ENCODE results near the gene MRGPRD. TPM values are rescaled to one million over a fixed set of nuclear protein-coding genes. Genes with fewer than 3 reads are reported as not detected.
"Not testable (repeated sequence)": the region's sequence is repeated elsewhere in the genome, so short reads cannot be mapped to it uniquely, and the experiment has no call there.

The MRGPRD gene
- total RNA-seq, 2 donors from 2014 or later: not detected

DNA sequence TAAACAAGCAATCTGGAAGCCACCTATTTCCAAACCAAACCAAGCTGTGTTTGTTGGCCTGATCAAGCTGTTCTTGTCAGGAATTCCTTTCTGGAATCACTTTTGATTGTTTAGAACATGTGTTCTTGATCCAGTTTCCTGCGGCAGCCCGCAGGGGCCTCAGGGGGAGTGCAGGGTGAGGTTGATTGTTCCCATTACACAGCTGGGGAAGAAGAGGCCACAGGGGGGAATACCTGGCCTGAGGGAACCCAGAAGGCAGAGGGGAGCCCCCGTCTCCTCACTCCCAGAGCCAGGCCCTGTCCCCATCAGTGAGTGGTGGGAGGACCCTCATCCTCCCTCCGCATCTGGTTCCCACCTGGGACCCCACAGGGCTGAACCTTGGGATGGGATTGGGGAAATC, 4.2 kb downstream of the MRGPRD start:
- peaks cover 6 to 7% of the 10 kb centered on the region in 2 donors for H3K27me3 Mint-ChIP-seq
- DNase-seq (ENCODE audit: low spot score): no peak

GRCh38 chr11:68976095-68976494, 4.7 kb downstream of the MRGPRD start:
- Mint-ChIP-seq H3K36me3 (no peaks in the 10 kb centered on the region), H3K27ac (no peak overlapping the region), H3K27me3 (peaks cover 6 to 10% of the 10 kb centered on the region in 2 donors), H3K4me3 (no peak overlapping the region), H3K4me1 (ENCODE audit: low read depth in 2 of 2) (no peaks in the 10 kb centered on the region), H3K9me3 (no peaks in the 10 kb centered on the region)
- DNase-seq (ENCODE audit: low spot score) (no peak), ATAC-seq (no peak)

More for the DNA sequence above, 4.2 kb downstream of the MRGPRD start:
- no peaks in the 10 kb centered on the region for H3K4me1 Mint-ChIP-seq (ENCODE audit: low read depth in 2 of 2)
- ATAC-seq: no peak
- no peaks in the 10 kb centered on the region for H3K36me3 Mint-ChIP-seq
- no peak overlapping the region for H3K27ac Mint-ChIP-seq
- no peaks in the 10 kb centered on the region for H3K9me3 Mint-ChIP-seq
- no peak overlapping the region for H3K4me3 Mint-ChIP-seq

- no peak overlapping the region for H3K27ac Mint-ChIP-seq
- no peaks in the 10 kb centered on the region for H3K9me3 Mint-ChIP-seq
- H3K36me3 Mint-ChIP-seq: no peaks in the 10 kb centered on the region
- H3K4me3 Mint-ChIP-seq: no peak overlapping the region
- H3K4me1 Mint-ChIP-seq (ENCODE audit: low read depth in 2 of 2): no peaks in the 10 kb centered on the region
- peak; percentile 77 to 78 for ATAC-seq
- no peak for DNase-seq (ENCODE audit: low spot score)
- H3K27me3 Mint-ChIP-seq: peaks cover 0 to 6% of the 10 kb centered on the region in 2 donors
Measured at GRCh38 chr11:68974421-68975194, 6.2 kb downstream of the MRGPRD start.

DNA sequence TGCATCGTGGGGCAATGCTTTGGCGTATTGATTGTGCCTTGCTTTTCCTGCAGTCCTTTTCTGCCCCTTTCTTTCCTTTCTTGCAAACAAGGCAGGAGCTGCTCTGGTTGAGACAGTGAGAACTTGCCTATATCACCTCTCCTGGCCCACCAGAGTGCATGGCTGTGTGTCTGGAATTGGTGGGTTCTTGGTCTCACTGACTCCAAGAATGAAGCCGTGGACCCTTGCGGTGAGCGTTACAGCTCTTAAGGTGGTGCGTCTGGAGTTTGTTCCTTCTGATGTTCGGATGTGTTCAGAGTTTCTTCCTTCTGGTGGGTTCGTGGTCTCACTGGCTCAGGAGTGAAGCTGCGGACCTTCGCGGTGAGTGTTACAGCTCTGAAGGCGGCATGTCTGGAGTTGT, 7.1 kb downstream of the MRGPRD start:
- H3K27ac Mint-ChIP-seq; H3K9me3 Mint-ChIP-seq; H3K27me3 Mint-ChIP-seq; H3K4me1 Mint-ChIP-seq (ENCODE audit: low read depth in 2 of 2); H3K4me3 Mint-ChIP-seq; DNase-seq (ENCODE audit: low spot score); H3K36me3 Mint-ChIP-seq; ATAC-seq: not testable (repeated sequence)

- ATAC-seq (no peak), DNase-seq (ENCODE audit: low spot score) (no peak)
- H3K4me1 Mint-ChIP-seq (ENCODE audit: low read depth in 2 of 2): no peaks in the 10 kb centered on the region
- H3K27me3 Mint-ChIP-seq: peaks cover 7 to 8% of the 10 kb centered on the region in 2 donors
- no peak overlapping the region for H3K27ac Mint-ChIP-seq
- no peaks in the 10 kb centered on the region for H3K9me3 Mint-ChIP-seq
- H3K36me3 Mint-ChIP-seq: no peaks in the 10 kb centered on the region
- no peak overlapping the region for H3K4me3 Mint-ChIP-seq
Measured at GRCh38 chr11:68973219-68973618, 7.6 kb downstream of the MRGPRD start.

DNA sequence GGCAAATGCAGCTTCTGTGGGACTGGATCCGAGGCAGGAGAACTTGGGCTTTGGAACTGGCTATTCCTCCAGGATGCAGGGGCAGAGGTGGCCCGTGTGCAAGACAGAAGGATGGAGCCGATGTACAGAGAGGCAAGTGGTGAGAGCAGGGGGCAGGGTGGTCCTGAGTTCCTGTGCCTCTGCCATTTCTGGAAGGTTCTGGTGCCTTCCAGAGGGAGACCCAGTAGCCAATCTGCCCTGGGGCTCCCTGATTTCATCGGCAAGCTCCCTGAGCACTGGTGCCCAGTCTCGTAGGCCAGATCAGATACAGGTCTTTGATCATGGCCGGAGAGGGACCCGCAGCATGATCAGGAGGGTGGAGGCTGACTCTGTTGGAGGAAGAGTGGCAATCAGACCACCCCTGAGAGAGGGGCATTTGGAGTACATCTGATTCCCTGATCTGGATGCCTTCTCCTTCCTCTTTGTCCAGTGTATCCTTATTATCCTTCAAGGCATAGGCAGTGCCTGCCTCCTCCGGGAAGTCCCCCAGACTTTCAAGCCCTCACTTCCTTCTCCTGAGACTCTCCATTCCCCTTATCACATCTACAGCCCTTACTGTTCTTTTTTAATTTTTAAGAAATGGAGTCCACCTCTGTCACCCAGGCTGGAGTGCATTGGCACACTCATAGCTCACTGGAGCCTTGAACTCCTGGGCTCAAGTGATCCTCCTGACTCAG, 9.7 kb downstream of the MRGPRD start:
- Mint-ChIP-seq H3K27ac (no peak overlapping the region), H3K4me1 (ENCODE audit: low read depth in 2 of 2) (no peaks in the 10 kb centered on the region), H3K27me3 (peaks cover 11 to 13% of the 10 kb centered on the region in 2 donors), H3K36me3 (no peaks in the 10 kb centered on the region), H3K9me3 (no peaks in the 10 kb centered on the region), H3K4me3 (no peak overlapping the region)
- ATAC-seq: no peak
- DNase-seq (ENCODE audit: low spot score): no peak

- H3K4me3 Mint-ChIP-seq: no peak overlapping the region
- ATAC-seq (no peak), DNase-seq (ENCODE audit: low spot score) (no peak)
- no peak overlapping the region for H3K27ac Mint-ChIP-seq
- no peaks in the 10 kb centered on the region for H3K36me3 Mint-ChIP-seq
- no peaks in the 10 kb centered on the region for H3K9me3 Mint-ChIP-seq
- H3K4me1 Mint-ChIP-seq (ENCODE audit: low read depth in 2 of 2): no peaks in the 10 kb centered on the region
- peaks cover 11 to 13% of the 10 kb centered on the region in 2 donors for H3K27me3 Mint-ChIP-seq
Measured at GRCh38 chr11:68969386-68969785, 11.4 kb downstream of the MRGPRD start.

DNA sequence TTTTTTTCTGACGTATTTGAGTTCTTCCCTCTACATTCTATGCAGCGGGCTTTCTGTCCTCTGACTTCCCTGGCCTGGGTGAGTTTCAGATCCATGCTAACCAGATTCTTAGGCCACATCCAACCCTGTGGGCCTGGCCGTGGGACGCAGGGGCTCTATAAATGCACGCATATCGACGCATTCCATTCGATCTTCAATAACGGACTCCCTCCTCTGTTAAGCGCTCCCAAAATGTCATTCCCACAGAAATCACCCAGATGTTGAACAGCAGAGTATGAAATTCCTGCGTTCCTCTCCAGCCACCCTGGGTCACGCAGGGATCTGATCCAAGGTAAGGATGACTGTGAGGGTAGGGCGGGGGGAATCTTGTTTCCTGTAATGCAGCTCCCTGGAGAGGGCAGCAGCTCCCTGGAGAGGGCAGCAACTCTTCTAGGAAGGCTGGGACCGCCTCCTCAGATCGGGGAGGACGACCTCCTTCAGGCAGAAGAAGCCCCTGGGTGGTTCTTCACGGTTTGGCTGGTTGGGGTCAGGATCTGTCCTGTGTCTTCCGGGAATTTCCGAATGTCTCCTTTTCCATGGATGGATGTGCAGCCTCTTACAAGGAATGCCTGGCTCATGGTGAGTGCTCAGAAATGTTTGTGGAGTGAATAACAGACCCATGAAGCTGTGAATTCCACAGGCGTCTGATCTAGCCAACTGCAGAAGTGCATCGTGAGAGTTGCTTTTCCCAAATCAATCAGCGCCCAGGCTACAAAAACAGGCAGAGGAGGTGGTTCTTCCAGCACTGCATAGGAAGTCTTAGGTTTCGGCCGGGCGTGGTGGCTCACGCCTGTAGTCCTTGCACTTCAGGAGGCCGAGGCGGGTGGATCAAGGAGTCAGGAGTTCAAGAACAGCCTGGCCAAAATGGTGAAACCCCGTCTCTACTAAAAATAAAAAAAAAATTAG, 12.2 kb downstream of the MRGPRD start:
- H3K4me3 Mint-ChIP-seq: no peak overlapping the region
- no peaks in the 10 kb centered on the region for H3K36me3 Mint-ChIP-seq
- DNase-seq (ENCODE audit: low spot score): no peak
- H3K4me1 Mint-ChIP-seq (ENCODE audit: low read depth in 2 of 2): no peaks in the 10 kb centered on the region
- no peak for ATAC-seq
- peaks cover 11 to 13% of the 10 kb centered on the region in 2 donors for H3K27me3 Mint-ChIP-seq
- H3K9me3 Mint-ChIP-seq: no peaks in the 10 kb centered on the region
- no peak overlapping the region for H3K27ac Mint-ChIP-seq

DNA sequence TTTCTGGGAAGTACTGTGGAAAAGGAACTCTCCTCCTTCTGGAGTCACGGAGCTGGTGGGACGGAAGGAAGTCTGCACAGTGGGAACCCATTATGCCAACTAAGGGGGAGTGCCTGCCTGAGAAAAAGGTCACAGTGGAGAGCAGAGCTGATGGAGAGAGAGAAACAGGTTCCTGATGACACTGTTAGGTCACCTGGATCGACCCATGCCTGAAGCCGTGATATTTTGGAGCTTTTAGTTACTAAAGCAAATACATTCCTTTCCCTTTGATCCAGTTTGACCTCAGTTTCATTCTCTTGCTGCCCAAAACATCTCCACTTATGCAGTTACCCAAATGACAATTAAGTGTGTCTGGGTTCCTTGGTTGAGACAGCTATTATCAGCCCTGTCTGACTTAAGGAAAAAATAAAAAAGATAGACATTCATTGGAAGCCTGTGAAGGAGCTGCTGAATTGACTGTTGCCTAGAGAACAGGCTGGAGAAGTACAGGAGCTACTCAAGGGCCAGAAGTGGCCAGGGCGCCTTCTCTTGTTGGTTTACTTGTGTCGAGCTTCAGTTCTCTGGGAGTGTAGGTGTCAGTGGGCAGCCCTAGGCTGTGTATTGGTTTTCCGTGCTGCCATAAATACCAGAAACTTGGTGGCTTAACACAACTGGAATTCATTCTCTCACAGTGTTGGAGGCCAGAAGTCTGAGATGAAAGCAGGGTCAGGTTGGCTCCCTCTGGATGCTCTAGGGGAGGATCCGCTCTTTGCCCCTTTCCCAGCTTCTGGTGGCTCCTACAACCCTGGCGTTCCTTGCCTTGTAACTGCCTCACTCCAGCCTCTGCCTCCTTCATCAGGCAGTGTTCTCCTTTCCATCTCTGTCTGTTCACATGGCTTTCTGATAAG, 13.6 kb downstream of the MRGPRD start:
- Mint-ChIP-seq H3K4me3 (no peak overlapping the region), H3K27me3 (peaks cover 11 to 13% of the 10 kb centered on the region in 2 donors), H3K4me1 (ENCODE audit: low read depth in 2 of 2) (no peaks in the 10 kb centered on the region), H3K9me3 (no peaks in the 10 kb centered on the region), H3K36me3 (no peaks in the 10 kb centered on the region), H3K27ac (no peak overlapping the region)
- ATAC-seq (no peak), DNase-seq (ENCODE audit: low spot score) (no peak)

DNA sequence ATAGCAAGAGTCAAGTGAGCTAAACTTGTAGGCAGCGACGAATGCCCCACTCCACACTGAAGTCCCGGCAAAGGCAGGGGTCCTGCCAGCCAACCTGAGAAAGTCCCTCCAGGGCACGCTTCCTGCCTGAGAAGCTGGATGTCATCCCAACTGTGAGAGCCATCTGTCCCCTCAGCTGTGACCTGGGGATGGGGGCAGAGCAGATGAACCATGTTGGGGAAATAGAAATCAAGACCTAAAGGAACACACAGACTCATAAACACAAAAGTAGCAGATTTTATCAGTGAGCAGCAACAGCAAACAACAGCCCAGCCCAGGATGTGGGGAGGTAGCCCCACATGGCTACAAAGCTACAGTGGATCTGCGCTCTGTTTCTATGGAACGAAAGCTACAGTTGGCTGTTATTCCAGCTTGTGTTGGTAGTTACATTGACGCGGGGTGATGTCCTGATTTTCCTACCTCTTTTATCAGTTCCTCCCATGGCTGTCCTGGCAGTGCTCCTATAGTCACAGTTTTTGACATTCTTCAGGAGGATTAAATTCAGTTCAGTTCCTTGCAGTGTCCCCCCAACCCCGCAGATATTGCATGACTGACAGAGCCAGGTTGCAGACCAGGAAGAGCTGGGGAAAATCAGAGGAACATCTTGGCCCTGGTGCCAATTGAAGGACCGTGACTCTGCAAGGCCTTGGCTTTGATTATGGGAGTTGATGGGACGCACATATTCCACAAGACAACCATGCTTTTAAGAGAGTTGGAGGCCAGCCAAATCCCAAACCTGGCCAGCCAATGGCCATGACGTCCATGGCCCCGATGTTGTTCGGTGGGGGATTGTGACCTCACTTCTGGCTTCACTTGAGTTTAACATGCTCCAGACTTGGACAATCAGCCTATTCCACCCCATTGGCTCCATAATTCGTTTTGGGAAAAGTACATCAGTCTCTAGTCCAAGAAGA, 14.6 kb downstream of the MRGPRD start:
- H3K36me3 Mint-ChIP-seq: no peaks in the 10 kb centered on the region
- H3K4me3 Mint-ChIP-seq: no peak overlapping the region
- H3K4me1 Mint-ChIP-seq (ENCODE audit: low read depth in 2 of 2): no peaks in the 10 kb centered on the region
- H3K9me3 Mint-ChIP-seq: no peaks in the 10 kb centered on the region
- peaks cover 7 to 13% of the 10 kb centered on the region in 2 donors for H3K27me3 Mint-ChIP-seq
- no peak overlapping the region for H3K27ac Mint-ChIP-seq
- no peak for DNase-seq (ENCODE audit: low spot score)
- ATAC-seq: no peak

DNA sequence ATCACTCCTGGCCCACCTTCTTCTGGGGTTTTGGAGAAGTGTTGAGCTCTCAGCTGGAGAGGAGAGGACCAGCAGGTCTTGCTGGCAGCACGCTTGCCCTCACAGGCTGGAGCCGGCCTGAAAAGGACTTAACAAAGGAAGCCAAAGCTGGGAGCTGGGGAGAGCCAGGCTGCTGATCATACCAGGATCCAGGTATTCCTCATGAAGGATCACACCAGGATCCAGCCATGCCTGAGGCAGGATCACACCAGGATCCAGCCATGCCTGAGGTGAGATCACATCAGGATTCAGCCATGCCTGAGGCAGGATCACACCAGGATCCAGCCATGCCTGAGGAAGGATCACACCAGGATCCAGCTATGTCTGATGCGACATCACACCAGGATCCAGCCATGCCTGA, 17.0 kb downstream of the MRGPRD start:
- no peak overlapping the region for H3K27ac Mint-ChIP-seq
- H3K9me3 Mint-ChIP-seq: no peaks in the 10 kb centered on the region
- H3K36me3 Mint-ChIP-seq: no peaks in the 10 kb centered on the region
- no peaks in the 10 kb centered on the region for H3K4me1 Mint-ChIP-seq (ENCODE audit: low read depth in 2 of 2)
- ATAC-seq (peak; percentile 48 to 67), DNase-seq (ENCODE audit: low spot score) (no peak)
- peaks cover 7 to 10% of the 10 kb centered on the region in 2 donors for H3K27me3 Mint-ChIP-seq
- no peak overlapping the region for H3K4me3 Mint-ChIP-seq

Data from natural killer cell treated with Interleukin-12 subunit alpha and Interleukin-12 subunit beta and Interleukin-15 and Interleukin-18, amount 100 ng/mL, for 72 hours (primary cell).